Measurements from ENCODE around the gene NACC2. TPM values are rescaled to one million over a fixed set of nuclear protein-coding genes. Genes with fewer than 3 reads are reported as not detected.

The NACC2 gene
- total and polyA plus RNA-seq, 2 donors (not counting 1 experiment from before 2014, with no cell fraction given): 12.3 to 18.2 TPM

DNA sequence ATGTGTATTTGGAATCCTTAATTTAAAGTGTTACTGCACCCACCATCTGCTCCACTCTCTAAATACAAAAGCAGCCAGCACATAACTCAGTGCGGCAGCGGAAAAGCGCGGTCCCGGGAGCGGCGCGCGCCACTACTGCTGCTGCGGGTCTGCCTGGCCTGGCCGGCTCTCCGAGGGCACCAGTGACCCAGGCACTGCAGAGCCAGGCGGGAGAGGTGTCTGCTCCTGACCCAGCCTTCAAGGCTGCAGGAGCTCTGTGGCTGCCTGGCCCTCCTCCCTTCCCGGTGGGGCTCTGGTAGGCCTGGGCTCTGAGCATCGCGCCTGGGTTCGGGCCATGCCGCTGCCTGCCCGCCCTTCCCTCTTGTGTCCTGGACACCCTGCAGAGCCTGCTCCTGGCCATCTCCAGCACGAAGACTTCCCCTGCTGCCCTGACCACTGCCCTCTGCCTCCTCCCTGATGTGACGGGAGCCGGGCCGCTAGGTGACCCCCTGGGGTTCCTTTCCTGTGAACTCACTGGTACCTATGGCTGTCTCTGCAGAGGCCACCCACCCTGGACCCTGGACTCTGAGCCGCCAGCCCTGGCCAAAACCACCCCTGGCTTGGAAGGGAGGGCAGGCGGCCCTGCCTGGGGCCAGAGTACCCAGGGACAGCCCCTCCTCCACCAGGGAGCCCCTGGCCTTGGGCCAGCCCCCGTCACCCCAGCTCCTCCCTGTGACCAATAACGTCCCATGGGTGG is 101.2 kb downstream of the NACC2 start:
- H3K4me3 ChIP-seq (replicated peaks in 1 of 4; ENCODE audit: control extremely low read depth in 1 of 4, insufficient read depth in 1 of 4, low read depth in 3 of 4, low read length in 4 of 4): no peak overlapping the region
- H3K79me2 ChIP-seq (ENCODE audit: control insufficient read depth, insufficient read depth, low read length): no peaks in the 10 kb centered on the region
- no peak for TF ChIP-seq EZH2 (IDR thresholded peaks at IDR 0.05; ENCODE audit: low read length, missing control alignments)
- TF ChIP-seq, protein P1, sequence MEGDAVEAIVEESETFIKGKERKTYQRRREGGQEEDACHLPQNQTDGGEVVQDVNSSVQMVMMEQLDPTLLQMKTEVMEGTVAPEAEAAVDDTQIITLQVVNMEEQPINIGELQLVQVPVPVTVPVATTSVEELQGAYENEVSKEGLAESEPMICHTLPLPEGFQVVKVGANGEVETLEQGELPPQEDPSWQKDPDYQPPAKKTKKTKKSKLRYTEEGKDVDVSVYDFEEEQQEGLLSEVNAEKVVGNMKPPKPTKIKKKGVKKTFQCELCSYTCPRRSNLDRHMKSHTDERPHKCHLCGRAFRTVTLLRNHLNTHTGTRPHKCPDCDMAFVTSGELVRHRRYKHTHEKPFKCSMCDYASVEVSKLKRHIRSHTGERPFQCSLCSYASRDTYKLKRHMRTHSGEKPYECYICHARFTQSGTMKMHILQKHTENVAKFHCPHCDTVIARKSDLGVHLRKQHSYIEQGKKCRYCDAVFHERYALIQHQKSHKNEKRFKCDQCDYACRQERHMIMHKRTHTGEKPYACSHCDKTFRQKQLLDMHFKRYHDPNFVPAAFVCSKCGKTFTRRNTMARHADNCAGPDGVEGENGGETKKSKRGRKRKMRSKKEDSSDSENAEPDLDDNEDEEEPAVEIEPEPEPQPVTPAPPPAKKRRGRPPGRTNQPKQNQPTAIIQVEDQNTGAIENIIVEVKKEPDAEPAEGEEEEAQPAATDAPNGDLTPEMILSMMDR (conservative IDR thresholded peaks at IDR 0.05 in 1 of 2, IDR thresholded peaks at IDR 0.05 in 1 of 2; ENCODE audit: low read depth in 1 of 2, low read length in 2 of 2): no peak
- no peak for DNase-seq (ENCODE audit: low read depth in 2 of 2)
- H3K27me3 ChIP-seq (ENCODE audit: control insufficient read depth, insufficient read depth, low read length): no peaks in the 10 kb centered on the region
- H4K20me1 ChIP-seq (ENCODE audit: control insufficient read depth, extremely low read depth, insufficient read depth, low read length): no peaks in the 10 kb centered on the region
- H3K36me3 ChIP-seq (ENCODE audit: control insufficient read depth, insufficient read depth, low read length): no peaks in the 10 kb centered on the region
- no peaks in the 10 kb centered on the region for H3K9me3 ChIP-seq (ENCODE audit: control insufficient read depth, insufficient read depth, low read depth, low read length)
- H3K27ac ChIP-seq (ENCODE audit: insufficient read depth, low read length): no peak overlapping the region
- peaks cover 9% of the 10 kb centered on the region for H3K4me1 ChIP-seq (ENCODE audit: control insufficient read depth, extremely low read depth, insufficient read depth, low read length)
- H3K4me2 ChIP-seq (ENCODE audit: extremely low read depth, insufficient read depth, low read length): no peak overlapping the region
- no peak overlapping the region for H2AFZ ChIP-seq (ENCODE audit: low read length)
- H3K9ac ChIP-seq (ENCODE audit: insufficient read depth, low read length): no peak overlapping the region

DNA sequence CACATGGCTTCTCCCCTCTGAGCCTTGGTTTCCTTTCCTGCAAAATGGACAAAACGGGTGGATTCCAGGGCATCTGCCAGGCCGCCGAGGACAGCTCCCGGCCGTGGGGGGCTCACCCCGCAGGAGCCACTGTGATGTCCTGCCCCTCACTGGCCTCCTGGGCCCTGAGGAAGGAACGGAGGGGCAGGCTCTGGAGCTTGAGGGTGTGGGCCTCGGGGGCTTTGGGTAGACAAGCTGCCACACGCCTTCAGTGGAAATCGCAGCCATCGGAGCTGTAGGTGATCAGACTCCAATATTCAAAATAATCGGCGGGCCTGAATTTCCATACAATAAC is 101.7 kb downstream of the NACC2 start:
- TF ChIP-seq, protein P1 (conservative IDR thresholded peaks at IDR 0.05 in 1 of 2, IDR thresholded peaks at IDR 0.05 in 1 of 2; ENCODE audit: low read depth in 1 of 2, low read length in 2 of 2): no peak
- TF ChIP-seq EZH2 (IDR thresholded peaks at IDR 0.05; ENCODE audit: low read length, missing control alignments): no peak
- Histone ChIP-seq H4K20me1 (ENCODE audit: control insufficient read depth, extremely low read depth, insufficient read depth, low read length) (no peaks in the 10 kb centered on the region), H3K4me3 (replicated peaks in 1 of 4; ENCODE audit: control extremely low read depth in 1 of 4, insufficient read depth in 1 of 4, low read depth in 3 of 4, low read length in 4 of 4) (no peak overlapping the region), H3K9ac (ENCODE audit: insufficient read depth, low read length) (peak overlapping the region; percentile 67), H2AFZ (ENCODE audit: low read length) (peak overlapping the region; percentile 48), H3K9me3 (ENCODE audit: control insufficient read depth, insufficient read depth, low read depth, low read length) (no peaks in the 10 kb centered on the region), H3K36me3 (ENCODE audit: control insufficient read depth, insufficient read depth, low read length) (no peaks in the 10 kb centered on the region), H3K4me2 (ENCODE audit: extremely low read depth, insufficient read depth, low read length) (peak overlapping the region; percentile 54), H3K27me3 (ENCODE audit: control insufficient read depth, insufficient read depth, low read length) (no peaks in the 10 kb centered on the region), H3K79me2 (ENCODE audit: control insufficient read depth, insufficient read depth, low read length) (no peaks in the 10 kb centered on the region), H3K27ac (ENCODE audit: insufficient read depth, low read length) (peak overlapping the region; percentile 69), H3K4me1 (ENCODE audit: control insufficient read depth, extremely low read depth, insufficient read depth, low read length) (peaks cover 9% of the 10 kb centered on the region)
- DNase-seq (ENCODE audit: low read depth in 2 of 2): no peak

DNA sequence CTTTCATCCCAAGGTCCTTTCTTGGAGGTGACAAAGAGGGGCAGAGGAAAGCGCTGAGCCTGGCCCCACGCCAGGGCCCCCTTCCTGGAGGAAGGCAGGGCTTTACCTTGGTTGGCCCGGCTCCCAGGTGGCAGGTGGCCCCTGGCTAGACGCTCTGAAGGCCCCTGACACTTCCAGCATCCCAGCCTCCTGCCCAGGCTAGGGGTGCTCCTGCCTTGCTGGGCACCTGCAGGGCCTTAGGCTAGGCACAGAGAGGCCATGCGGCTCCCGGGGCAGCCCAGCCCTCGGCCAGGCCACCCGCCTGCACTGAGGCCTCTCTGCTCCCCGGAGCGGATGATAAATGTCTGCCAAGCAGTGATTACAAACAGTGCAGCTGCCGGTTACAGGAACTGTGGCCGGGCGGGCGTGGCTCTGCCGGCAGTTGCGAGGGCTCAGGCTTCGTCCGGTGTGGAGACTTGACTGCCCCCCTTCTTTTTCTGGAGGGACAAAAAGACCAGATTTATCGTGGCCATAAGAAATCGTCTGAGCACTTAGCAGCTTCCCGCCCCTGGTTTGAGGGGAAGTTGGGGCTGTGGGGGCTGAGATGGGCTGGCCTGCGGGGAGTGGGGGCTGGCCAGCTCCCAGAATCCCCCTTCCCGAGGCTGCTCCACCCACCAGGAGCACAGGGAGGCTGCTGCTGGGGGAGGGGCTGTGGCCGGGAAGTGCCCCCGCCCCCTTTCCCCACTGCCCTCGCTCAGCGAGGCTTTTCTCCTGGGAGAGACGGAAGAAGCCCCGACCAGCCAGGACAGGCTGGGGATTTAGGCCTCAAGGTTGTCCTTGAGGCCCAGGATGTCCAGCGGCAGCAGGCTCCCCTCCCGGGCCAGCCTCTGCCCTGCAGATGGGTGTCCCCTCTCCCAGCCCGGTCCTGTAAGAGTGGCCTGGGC is 102.3 kb downstream of the NACC2 start:
- Histone ChIP-seq H3K4me3 (replicated peaks in 1 of 4; ENCODE audit: control extremely low read depth in 1 of 4, insufficient read depth in 1 of 4, low read depth in 3 of 4, low read length in 4 of 4) (peak overlapping the region in 1 of 4 experiments; percentile 47), H3K9me3 (ENCODE audit: control insufficient read depth, insufficient read depth, low read depth, low read length) (no peaks in the 10 kb centered on the region), H3K36me3 (ENCODE audit: control insufficient read depth, insufficient read depth, low read length) (no peaks in the 10 kb centered on the region), H2AFZ (ENCODE audit: low read length) (peak overlapping the region; percentile 48), H3K9ac (ENCODE audit: insufficient read depth, low read length) (peak overlapping the region; percentile 67), H3K4me1 (ENCODE audit: control insufficient read depth, extremely low read depth, insufficient read depth, low read length) (peaks cover 9% of the 10 kb centered on the region), H3K79me2 (ENCODE audit: control insufficient read depth, insufficient read depth, low read length) (no peaks in the 10 kb centered on the region), H3K4me2 (ENCODE audit: extremely low read depth, insufficient read depth, low read length) (peak overlapping the region; percentile 54), H4K20me1 (ENCODE audit: control insufficient read depth, extremely low read depth, insufficient read depth, low read length) (no peaks in the 10 kb centered on the region), H3K27me3 (ENCODE audit: control insufficient read depth, insufficient read depth, low read length) (no peaks in the 10 kb centered on the region), H3K27ac (ENCODE audit: insufficient read depth, low read length) (peak overlapping the region; percentile 69)
- peak; percentile 86 to 93 for DNase-seq (ENCODE audit: low read depth in 2 of 2)
- no peak for TF ChIP-seq EZH2 (IDR thresholded peaks at IDR 0.05; ENCODE audit: low read length, missing control alignments)
- TF ChIP-seq, protein P1 (conservative IDR thresholded peaks at IDR 0.05 in 1 of 2, IDR thresholded peaks at IDR 0.05 in 1 of 2; ENCODE audit: low read depth in 1 of 2, low read length in 2 of 2): no peak

Measured in fibroblast of lung (primary cell).